ENCODE measurements around the gene C19orf85.

C19orf85 gene

GRCh38 chr19:55435020-55435419 is 29.5 kb downstream of the C19orf85 start:
- Histone ChIP-seq H3K36me3 (ENCODE audit: low read depth) (no peaks in the 10 kb centered on the region), H3K4me1 (ENCODE audit: insufficient read depth, poor library complexity, severe bottlenecking) (no peaks in the 10 kb centered on the region), H3K27ac (ENCODE audit: poor library complexity, severe bottlenecking) (no peak overlapping the region), H3K27me3 (ENCODE audit: insufficient read depth, poor library complexity, severe bottlenecking) (peaks cover 17% of the 10 kb centered on the region), H3K4me3 (ENCODE audit: severe bottlenecking) (no peak overlapping the region), H3K9me3 (ENCODE audit: severe bottlenecking) (no peaks in the 10 kb centered on the region)
- TF ChIP-seq CTCF (IDR thresholded peaks at IDR 0.05; ENCODE audit: poor library complexity, severe bottlenecking): no peak
- ATAC-seq (ENCODE audit: low read depth) (no peak), DNase-seq (ENCODE audit: low spot score) (no peak)

- no peak for ATAC-seq (ENCODE audit: low read depth)
Measured at GRCh38 chr19:55434356-55434919, 30.1 kb downstream of the C19orf85 start.

GRCh38 chr19:55433292-55433691 is 31.3 kb downstream of the C19orf85 start:
- no peaks in the 10 kb centered on the region for H3K4me1 ChIP-seq (ENCODE audit: insufficient read depth, poor library complexity, severe bottlenecking)
- peaks cover 12% of the 10 kb centered on the region for H3K27me3 ChIP-seq (ENCODE audit: insufficient read depth, poor library complexity, severe bottlenecking)
- no peaks in the 10 kb centered on the region for H3K36me3 ChIP-seq (ENCODE audit: low read depth)
- H3K4me3 ChIP-seq (ENCODE audit: severe bottlenecking): no peak overlapping the region
- ATAC-seq (ENCODE audit: low read depth): no peak
- no peak for TF ChIP-seq CTCF (IDR thresholded peaks at IDR 0.05; ENCODE audit: poor library complexity, severe bottlenecking)
- DNase-seq (ENCODE audit: low spot score): no peak
- H3K9me3 ChIP-seq (ENCODE audit: severe bottlenecking): no peaks in the 10 kb centered on the region
- no peak overlapping the region for H3K27ac ChIP-seq (ENCODE audit: poor library complexity, severe bottlenecking)

More at GRCh38 chr19:55434356-55434919, 30.1 kb downstream of the C19orf85 start:
- no peak for DNase-seq (ENCODE audit: low spot score)
- H3K27me3 ChIP-seq (ENCODE audit: insufficient read depth, poor library complexity, severe bottlenecking): peaks cover 17% of the 10 kb centered on the region
- H3K27ac ChIP-seq (ENCODE audit: poor library complexity, severe bottlenecking): no peak overlapping the region
- no peaks in the 10 kb centered on the region for H3K9me3 ChIP-seq (ENCODE audit: severe bottlenecking)
- H3K36me3 ChIP-seq (ENCODE audit: low read depth): no peaks in the 10 kb centered on the region
- H3K4me3 ChIP-seq (ENCODE audit: severe bottlenecking): no peak overlapping the region
- no peaks in the 10 kb centered on the region for H3K4me1 ChIP-seq (ENCODE audit: insufficient read depth, poor library complexity, severe bottlenecking)
- TF ChIP-seq CTCF (IDR thresholded peaks at IDR 0.05; ENCODE audit: poor library complexity, severe bottlenecking): no peak

- no peak for ATAC-seq (ENCODE audit: low read depth)
- no peak for DNase-seq (ENCODE audit: low spot score)
- TF ChIP-seq CTCF (IDR thresholded peaks at IDR 0.05; ENCODE audit: poor library complexity, severe bottlenecking): no peak
- no peak overlapping the region for H3K27ac ChIP-seq (ENCODE audit: poor library complexity, severe bottlenecking)
- H3K4me1 ChIP-seq (ENCODE audit: insufficient read depth, poor library complexity, severe bottlenecking): no peaks in the 10 kb centered on the region
- H3K9me3 ChIP-seq (ENCODE audit: severe bottlenecking): no peaks in the 10 kb centered on the region
- H3K36me3 ChIP-seq (ENCODE audit: low read depth): no peaks in the 10 kb centered on the region
- H3K4me3 ChIP-seq (ENCODE audit: severe bottlenecking): no peak overlapping the region
- peaks cover 12% of the 10 kb centered on the region for H3K27me3 ChIP-seq (ENCODE audit: insufficient read depth, poor library complexity, severe bottlenecking)
Measured at GRCh38 chr19:55432241-55432959, 32.2 kb downstream of the C19orf85 start.

GRCh38 chr19:55431183-55431582 is 33.4 kb downstream of the C19orf85 start:
- TF ChIP-seq CTCF (IDR thresholded peaks at IDR 0.05; ENCODE audit: poor library complexity, severe bottlenecking): no peak
- Histone ChIP-seq H3K4me3 (ENCODE audit: severe bottlenecking) (no peak overlapping the region), H3K36me3 (ENCODE audit: low read depth) (no peaks in the 10 kb centered on the region), H3K9me3 (ENCODE audit: severe bottlenecking) (no peaks in the 10 kb centered on the region), H3K4me1 (ENCODE audit: insufficient read depth, poor library complexity, severe bottlenecking) (no peaks in the 10 kb centered on the region), H3K27ac (ENCODE audit: poor library complexity, severe bottlenecking) (no peak overlapping the region), H3K27me3 (ENCODE audit: insufficient read depth, poor library complexity, severe bottlenecking) (peaks cover 12% of the 10 kb centered on the region)
- ATAC-seq (ENCODE audit: low read depth) (no peak), DNase-seq (ENCODE audit: low spot score) (no peak)
